ENCODE results near the gene MAML2. TPM values are rescaled to one million over a fixed set of nuclear protein-coding genes. Genes with fewer than 3 reads are reported as not detected.
A peak's percentile ranks its signal among the peaks of the same experiment; 100 is the strongest.

MAML2 gene
- total and polyA plus RNA-seq, 4 donors = 0.56 to 2.1 (median 1.4) TPM

DNA sequence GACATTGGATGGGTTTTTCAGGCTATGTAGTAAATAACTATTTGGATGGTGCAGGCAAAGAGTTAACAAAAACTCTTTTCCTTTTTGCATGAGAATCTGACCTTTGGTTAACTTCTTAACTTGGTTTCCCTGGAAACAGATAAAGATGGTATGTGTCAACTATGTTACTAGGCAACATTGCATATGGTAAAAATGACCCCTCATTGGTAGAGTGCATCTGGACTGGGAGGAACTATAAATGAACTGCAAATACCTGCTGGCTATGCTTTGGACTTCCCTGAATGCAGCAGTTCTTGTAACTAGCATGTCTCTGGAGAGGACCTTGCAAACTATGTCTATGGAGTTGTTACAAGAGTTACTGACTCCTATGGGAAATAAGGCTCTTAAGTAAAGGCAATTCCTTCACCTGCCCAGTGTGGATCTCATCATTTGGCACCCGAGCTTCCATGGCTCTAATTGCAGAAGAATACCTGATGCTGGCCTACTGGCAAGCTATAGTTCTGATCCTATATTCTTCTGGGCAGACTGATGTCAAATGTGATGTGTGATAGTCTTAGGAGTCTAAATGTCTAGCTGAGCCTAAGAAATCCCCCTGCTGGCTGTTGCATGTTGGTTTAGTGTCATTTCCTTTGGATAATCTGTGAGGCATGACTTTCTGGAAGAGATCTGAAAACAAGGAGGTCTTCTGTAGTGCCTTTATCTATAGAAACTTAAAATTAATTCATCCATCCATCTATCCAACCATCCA is 292.4 kb downstream of the MAML2 start:
- Histone ChIP-seq H3K4me1 (ENCODE audit: control insufficient read depth in 4 of 4, insufficient read depth in 4 of 4, low read length in 3 of 4) (no peaks in the 10 kb centered on the region), H3K9ac (ENCODE audit: low read depth in 1 of 2, low read length in 2 of 2) (no peak overlapping the region), H3K27ac (ENCODE audit: low read depth in 1 of 2, low read length in 2 of 2) (no peak overlapping the region), H3K4me3 (ENCODE audit: low read depth in 1 of 3, low read length in 3 of 3) (no peak overlapping the region), H3K36me3 (ENCODE audit: control insufficient read depth in 4 of 4, insufficient read depth in 3 of 4, low read depth in 1 of 4, low read length in 3 of 4) (no peaks in the 10 kb centered on the region), H3K9me3 (ENCODE audit: control insufficient read depth in 4 of 4, low read length in 3 of 4) (no peaks in the 10 kb centered on the region), H3K27me3 (ENCODE audit: control insufficient read depth in 4 of 4, insufficient read depth in 4 of 4, low read length in 3 of 4) (no peaks in the 10 kb centered on the region)
- no peak for DNase-seq (ENCODE audit: low spot score)
- WGBS = 86% methylated on average over 1 of the region's 1 CpG
- TF ChIP-seq EGR1 (IDR thresholded peaks at IDR 0.05; ENCODE audit: low read depth in 2 of 2) (no peak), GABPA (IDR thresholded peaks at IDR 0.05 in 1 of 2, conservative IDR thresholded peaks at IDR 0.05 in 1 of 2) (no peak), SP1 (IDR thresholded peaks at IDR 0.05) (peak; percentile 16), RXRA (IDR thresholded peaks at IDR 0.05) (peak in 1 of 2 donors; percentile 26), HNF4G (IDR thresholded peaks at IDR 0.05) (no peak)
- TF ChIP-seq, protein P1, sequence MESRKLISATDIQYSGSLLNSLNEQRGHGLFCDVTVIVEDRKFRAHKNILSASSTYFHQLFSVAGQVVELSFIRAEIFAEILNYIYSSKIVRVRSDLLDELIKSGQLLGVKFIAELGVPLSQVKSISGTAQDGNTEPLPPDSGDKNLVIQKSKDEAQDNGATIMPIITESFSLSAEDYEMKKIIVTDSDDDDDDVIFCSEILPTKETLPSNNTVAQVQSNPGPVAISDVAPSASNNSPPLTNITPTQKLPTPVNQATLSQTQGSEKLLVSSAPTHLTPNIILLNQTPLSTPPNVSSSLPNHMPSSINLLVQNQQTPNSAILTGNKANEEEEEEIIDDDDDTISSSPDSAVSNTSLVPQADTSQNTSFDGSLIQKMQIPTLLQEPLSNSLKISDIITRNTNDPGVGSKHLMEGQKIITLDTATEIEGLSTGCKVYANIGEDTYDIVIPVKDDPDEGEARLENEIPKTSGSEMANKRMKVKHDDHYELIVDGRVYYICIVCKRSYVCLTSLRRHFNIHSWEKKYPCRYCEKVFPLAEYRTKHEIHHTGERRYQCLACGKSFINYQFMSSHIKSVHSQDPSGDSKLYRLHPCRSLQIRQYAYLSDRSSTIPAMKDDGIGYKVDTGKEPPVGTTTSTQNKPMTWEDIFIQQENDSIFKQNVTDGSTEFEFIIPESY (IDR thresholded peaks at IDR 0.05) = no peak
- TF ChIP-seq, protein P2, sequence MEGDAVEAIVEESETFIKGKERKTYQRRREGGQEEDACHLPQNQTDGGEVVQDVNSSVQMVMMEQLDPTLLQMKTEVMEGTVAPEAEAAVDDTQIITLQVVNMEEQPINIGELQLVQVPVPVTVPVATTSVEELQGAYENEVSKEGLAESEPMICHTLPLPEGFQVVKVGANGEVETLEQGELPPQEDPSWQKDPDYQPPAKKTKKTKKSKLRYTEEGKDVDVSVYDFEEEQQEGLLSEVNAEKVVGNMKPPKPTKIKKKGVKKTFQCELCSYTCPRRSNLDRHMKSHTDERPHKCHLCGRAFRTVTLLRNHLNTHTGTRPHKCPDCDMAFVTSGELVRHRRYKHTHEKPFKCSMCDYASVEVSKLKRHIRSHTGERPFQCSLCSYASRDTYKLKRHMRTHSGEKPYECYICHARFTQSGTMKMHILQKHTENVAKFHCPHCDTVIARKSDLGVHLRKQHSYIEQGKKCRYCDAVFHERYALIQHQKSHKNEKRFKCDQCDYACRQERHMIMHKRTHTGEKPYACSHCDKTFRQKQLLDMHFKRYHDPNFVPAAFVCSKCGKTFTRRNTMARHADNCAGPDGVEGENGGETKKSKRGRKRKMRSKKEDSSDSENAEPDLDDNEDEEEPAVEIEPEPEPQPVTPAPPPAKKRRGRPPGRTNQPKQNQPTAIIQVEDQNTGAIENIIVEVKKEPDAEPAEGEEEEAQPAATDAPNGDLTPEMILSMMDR (IDR thresholded peaks at IDR 0.05; ENCODE audit: low read depth, low read length, missing input control) = no peak
- TF ChIP-seq, protein P3, sequence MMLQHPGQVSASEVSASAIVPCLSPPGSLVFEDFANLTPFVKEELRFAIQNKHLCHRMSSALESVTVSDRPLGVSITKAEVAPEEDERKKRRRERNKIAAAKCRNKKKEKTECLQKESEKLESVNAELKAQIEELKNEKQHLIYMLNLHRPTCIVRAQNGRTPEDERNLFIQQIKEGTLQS (IDR thresholded peaks at IDR 0.05) = no peak

DNA sequence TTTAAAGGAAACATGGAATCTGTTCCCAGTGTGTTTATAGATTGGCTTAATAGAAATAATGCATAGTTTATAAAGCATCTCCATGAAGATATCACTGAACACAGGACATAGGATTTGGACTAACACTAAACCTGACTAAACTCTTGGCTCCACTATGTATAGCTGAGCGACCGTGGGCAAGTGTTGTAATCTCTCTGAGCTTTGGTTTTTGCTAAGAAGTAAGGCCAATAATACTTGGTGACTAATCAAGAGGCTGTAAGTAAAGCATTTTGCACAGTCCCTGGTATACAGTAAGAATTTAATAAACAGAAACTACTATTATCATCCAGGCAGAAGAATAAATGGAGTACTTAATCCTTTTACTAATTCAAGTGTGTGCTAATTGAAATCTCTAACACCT is 293.6 kb downstream of the MAML2 start:
- no peak overlapping the region for H3K4me3 ChIP-seq (ENCODE audit: low read depth in 1 of 3, low read length in 3 of 3)
- H3K36me3 ChIP-seq (ENCODE audit: control insufficient read depth in 4 of 4, insufficient read depth in 3 of 4, low read depth in 1 of 4, low read length in 3 of 4) = no peaks in the 10 kb centered on the region
- no peak overlapping the region for H3K9ac ChIP-seq (ENCODE audit: low read depth in 1 of 2, low read length in 2 of 2)
- DNase-seq (ENCODE audit: low spot score) = no peak
- WGBS = 92% methylated on average over 2 of the region's 2 CpGs
- H3K27ac ChIP-seq (ENCODE audit: low read depth in 1 of 2, low read length in 2 of 2) = no peak overlapping the region
- TF ChIP-seq FOXA2 (IDR thresholded peaks at IDR 0.05) (no peak), GABPA (IDR thresholded peaks at IDR 0.05 in 1 of 2, conservative IDR thresholded peaks at IDR 0.05 in 1 of 2) (no peak), JUND (IDR thresholded peaks at IDR 0.05) (no peak), NR2F2 (IDR thresholded peaks at IDR 0.05) (no peak), TAF1 (conservative IDR thresholded peaks at IDR 0.05) (no peak), HNF4G (IDR thresholded peaks at IDR 0.05) (no peak), HNF4A (conservative IDR thresholded peaks at IDR 0.05) (no peak), RAD21 (IDR thresholded peaks at IDR 0.05) (no peak), SP1 (IDR thresholded peaks at IDR 0.05) (no peak), RXRA (IDR thresholded peaks at IDR 0.05) (no peak), EGR1 (IDR thresholded peaks at IDR 0.05; ENCODE audit: low read depth in 2 of 2) (no peak)
- TF ChIP-seq, protein P4, sequence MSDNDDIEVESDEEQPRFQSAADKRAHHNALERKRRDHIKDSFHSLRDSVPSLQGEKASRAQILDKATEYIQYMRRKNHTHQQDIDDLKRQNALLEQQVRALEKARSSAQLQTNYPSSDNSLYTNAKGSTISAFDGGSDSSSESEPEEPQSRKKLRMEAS (IDR thresholded peaks at IDR 0.05) = no peak
- TF ChIP-seq, protein P1 (IDR thresholded peaks at IDR 0.05) = no peak
- TF ChIP-seq, protein P3 (IDR thresholded peaks at IDR 0.05) = no peak
- TF ChIP-seq, protein P5, sequence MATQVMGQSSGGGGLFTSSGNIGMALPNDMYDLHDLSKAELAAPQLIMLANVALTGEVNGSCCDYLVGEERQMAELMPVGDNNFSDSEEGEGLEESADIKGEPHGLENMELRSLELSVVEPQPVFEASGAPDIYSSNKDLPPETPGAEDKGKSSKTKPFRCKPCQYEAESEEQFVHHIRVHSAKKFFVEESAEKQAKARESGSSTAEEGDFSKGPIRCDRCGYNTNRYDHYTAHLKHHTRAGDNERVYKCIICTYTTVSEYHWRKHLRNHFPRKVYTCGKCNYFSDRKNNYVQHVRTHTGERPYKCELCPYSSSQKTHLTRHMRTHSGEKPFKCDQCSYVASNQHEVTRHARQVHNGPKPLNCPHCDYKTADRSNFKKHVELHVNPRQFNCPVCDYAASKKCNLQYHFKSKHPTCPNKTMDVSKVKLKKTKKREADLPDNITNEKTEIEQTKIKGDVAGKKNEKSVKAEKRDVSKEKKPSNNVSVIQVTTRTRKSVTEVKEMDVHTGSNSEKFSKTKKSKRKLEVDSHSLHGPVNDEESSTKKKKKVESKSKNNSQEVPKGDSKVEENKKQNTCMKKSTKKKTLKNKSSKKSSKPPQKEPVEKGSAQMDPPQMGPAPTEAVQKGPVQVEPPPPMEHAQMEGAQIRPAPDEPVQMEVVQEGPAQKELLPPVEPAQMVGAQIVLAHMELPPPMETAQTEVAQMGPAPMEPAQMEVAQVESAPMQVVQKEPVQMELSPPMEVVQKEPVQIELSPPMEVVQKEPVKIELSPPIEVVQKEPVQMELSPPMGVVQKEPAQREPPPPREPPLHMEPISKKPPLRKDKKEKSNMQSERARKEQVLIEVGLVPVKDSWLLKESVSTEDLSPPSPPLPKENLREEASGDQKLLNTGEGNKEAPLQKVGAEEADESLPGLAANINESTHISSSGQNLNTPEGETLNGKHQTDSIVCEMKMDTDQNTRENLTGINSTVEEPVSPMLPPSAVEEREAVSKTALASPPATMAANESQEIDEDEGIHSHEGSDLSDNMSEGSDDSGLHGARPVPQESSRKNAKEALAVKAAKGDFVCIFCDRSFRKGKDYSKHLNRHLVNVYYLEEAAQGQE (IDR thresholded peaks at IDR 0.05) = no peak
- TF ChIP-seq, protein P2 (IDR thresholded peaks at IDR 0.05; ENCODE audit: low read depth, low read length, missing input control) = no peak
- H3K9me3 ChIP-seq (ENCODE audit: control insufficient read depth in 4 of 4, low read length in 3 of 4) = no peaks in the 10 kb centered on the region
- H3K4me1 ChIP-seq (ENCODE audit: control insufficient read depth in 4 of 4, insufficient read depth in 4 of 4, low read length in 3 of 4) = no peaks in the 10 kb centered on the region
- no peaks in the 10 kb centered on the region for H3K27me3 ChIP-seq (ENCODE audit: control insufficient read depth in 4 of 4, insufficient read depth in 4 of 4, low read length in 3 of 4)

Data from liver (tissue), 9 donors.